Ureter (tissue), 1 donor: ENCODE measurements around the gene MED12. TPM values are rescaled to one million over a fixed set of nuclear protein-coding genes. Genes with fewer than 3 reads are reported as not detected.
A peak's percentile ranks its signal among the peaks of the same experiment; 100 is the strongest.

Source experiments
- DNase-seq: peaks from one replicate; pipeline ENCODE4 v3.0.0-alpha.2; 2020; ENCODE audit warnings: low spot score
- total RNA-seq: library from RNA; stranded (reverse); gene quantifications from one replicate; pipeline ENCODE4 v1.2.4, GENCODE V29; 2023
- donor health status: DM: yes; HTN: yes; CAD: no.

MED12 gene
- total RNA-seq, 1 donor from 2014 or later: 71.4 TPM

- DNase-seq: no peak
Observed at GRCh38 chrX:71107245-71107644, 11.2 kb upstream of the MED12 start.

GRCh38 chrX:71107762-71108360 is 10.5 kb upstream of the MED12 start:
- DNase-seq: no peak

GRCh38 chrX:71109051-71109450 is 9.3 kb upstream of the MED12 start:
- DNase-seq: no peak

GRCh38 chrX:71111141-71111843 is 7.1 kb upstream of the MED12 start, which contains the start of gene IL2RG:
Gene IL2RG, minus strand, starts transcription at chrX:71111577. Its CDS starts 38 bp downstream, at chrX:71111539.
- DNase-seq: no peak

GRCh38 chrX:71111921-71112431 is 6.4 kb upstream of the MED12 start:
- DNase-seq: no peak

- no peak for DNase-seq
Observed at GRCh38 chrX:71117358-71117757, 1.0 kb upstream of the MED12 start.

GRCh38 chrX:71118985-71119535 is 664 bp downstream of the MED12 start:
- no peak for DNase-seq

- no peak for DNase-seq
Observed at GRCh38 chrX:71128166-71128833, 9.9 kb downstream of the MED12 start.

- DNase-seq: peak; percentile 72
Observed at GRCh38 chrX:71128915-71129765, 10.7 kb downstream of the MED12 start.

GRCh38 chrX:71131510-71131909 is 13.1 kb downstream of the MED12 start:
- no peak for DNase-seq

- no peak for DNase-seq
Observed at GRCh38 chrX:71140440-71140839, 22.0 kb downstream of the MED12 start.

GRCh38 chrX:71143508-71143907 is 25.1 kb downstream of the MED12 start:
- DNase-seq: peak; percentile 55

GRCh38 chrX:71144651-71145050 is 26.3 kb downstream of the MED12 start, which contains the start of gene NLGN3:
Gene NLGN3, plus strand, starts transcription at chrX:71144841. Its CDS starts 2,909 bp downstream, at chrX:71147750.
- no peak for DNase-seq

GRCh38 chrX:71147496-71148277 is 29.3 kb downstream of the MED12 start:
- DNase-seq: no peak

GRCh38 chrX:71148278-71148663 is 29.9 kb downstream of the MED12 start:
- DNase-seq: no peak

GRCh38 chrX:71151366-71151765 is 33.0 kb downstream of the MED12 start:
- no peak for DNase-seq

GRCh38 chrX:71154196-71154595 is 35.8 kb downstream of the MED12 start:
- no peak for DNase-seq

GRCh38 chrX:71154641-71155040 is 36.2 kb downstream of the MED12 start:
- DNase-seq: no peak

GRCh38 chrX:71158603-71159002 is 40.2 kb downstream of the MED12 start:
- no peak for DNase-seq

- no peak for DNase-seq
Observed at GRCh38 chrX:71159335-71159734, 40.9 kb downstream of the MED12 start.

GRCh38 chrX:71160475-71160874 is 42.1 kb downstream of the MED12 start:
- no peak for DNase-seq
